Activated CD8-positive, alpha-beta T cell treated with anti-CD3 and anti-CD28 coated beads, Interleukin-2, amount 10 ng/mL, durations not matched to agents 7 days and 5 days (primary cell): Measurements from ENCODE around the gene GET4. TPM values are rescaled to one million over a fixed set of nuclear protein-coding genes. Genes with fewer than 3 reads are reported as not detected.

ENCODE experiments used
- ATAC-seq: fragments of 150-1000 bp; cut with Tn5 transposase; one replicate; pipeline ENCODE4 v1.10.0; 2021; ENCODE audit warnings: moderate library complexity
- CTCF ChIA-PET: fragments of 350-600 bp; sonication (Branson Sonifier 250); formaldehyde crosslinking; loops from one replicate; lab custom pipeline; 2021; ENCODE audit warnings: antibody characterized with exemption; lab: Charles Lee
- POLR2A ChIA-PET: fragments of 350-600 bp; sonication (Branson Sonifier 250); formaldehyde crosslinking; loops from one replicate; lab custom pipeline; 2021; ENCODE audit warnings: antibody characterized with exemption; lab: Charles Lee
- DNase-seq: peaks from one replicate; pipeline ENCODE4 v3.0.0-alpha.2; 2020
- H3K27ac Mint-ChIP-seq: one replicate; pipeline ENCODE4 v1.8.0; 2021; ENCODE audit warnings: mild to moderate bottlenecking, mixed read lengths
- H3K27me3 Mint-ChIP-seq: one replicate; pipeline ENCODE4 v1.8.0; 2021; ENCODE audit warnings: low read depth, mixed read lengths
- H3K36me3 Mint-ChIP-seq: one replicate; pipeline ENCODE4 v1.8.0; 2021; ENCODE audit warnings: low read depth, mixed read lengths
- H3K4me1 Mint-ChIP-seq: one replicate; pipeline ENCODE4 v1.8.0; 2021; ENCODE audit warnings: low read depth, mixed read lengths
- H3K4me3 Mint-ChIP-seq: one replicate; pipeline ENCODE4 v1.8.0; 2021; ENCODE audit warnings: mild to moderate bottlenecking, mixed read lengths
- H3K9me3 Mint-ChIP-seq: one replicate; pipeline ENCODE4 v1.8.0; 2022; ENCODE audit warnings: mixed read lengths; ENCODE audit not compliant: insufficient read depth
- total RNA-seq, 2 experiments: library from RNA; stranded (reverse); gene quantifications; one replicate each; pipeline ENCODE4 v1.2.3, GENCODE V29; 2021

The GET4 gene, protein sequence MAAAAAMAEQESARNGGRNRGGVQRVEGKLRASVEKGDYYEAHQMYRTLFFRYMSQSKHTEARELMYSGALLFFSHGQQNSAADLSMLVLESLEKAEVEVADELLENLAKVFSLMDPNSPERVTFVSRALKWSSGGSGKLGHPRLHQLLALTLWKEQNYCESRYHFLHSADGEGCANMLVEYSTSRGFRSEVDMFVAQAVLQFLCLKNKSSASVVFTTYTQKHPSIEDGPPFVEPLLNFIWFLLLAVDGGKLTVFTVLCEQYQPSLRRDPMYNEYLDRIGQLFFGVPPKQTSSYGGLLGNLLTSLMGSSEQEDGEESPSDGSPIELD
- total RNA-seq = 10 to 100 TPM; 32.2 to 38.3 TPM

DNA sequence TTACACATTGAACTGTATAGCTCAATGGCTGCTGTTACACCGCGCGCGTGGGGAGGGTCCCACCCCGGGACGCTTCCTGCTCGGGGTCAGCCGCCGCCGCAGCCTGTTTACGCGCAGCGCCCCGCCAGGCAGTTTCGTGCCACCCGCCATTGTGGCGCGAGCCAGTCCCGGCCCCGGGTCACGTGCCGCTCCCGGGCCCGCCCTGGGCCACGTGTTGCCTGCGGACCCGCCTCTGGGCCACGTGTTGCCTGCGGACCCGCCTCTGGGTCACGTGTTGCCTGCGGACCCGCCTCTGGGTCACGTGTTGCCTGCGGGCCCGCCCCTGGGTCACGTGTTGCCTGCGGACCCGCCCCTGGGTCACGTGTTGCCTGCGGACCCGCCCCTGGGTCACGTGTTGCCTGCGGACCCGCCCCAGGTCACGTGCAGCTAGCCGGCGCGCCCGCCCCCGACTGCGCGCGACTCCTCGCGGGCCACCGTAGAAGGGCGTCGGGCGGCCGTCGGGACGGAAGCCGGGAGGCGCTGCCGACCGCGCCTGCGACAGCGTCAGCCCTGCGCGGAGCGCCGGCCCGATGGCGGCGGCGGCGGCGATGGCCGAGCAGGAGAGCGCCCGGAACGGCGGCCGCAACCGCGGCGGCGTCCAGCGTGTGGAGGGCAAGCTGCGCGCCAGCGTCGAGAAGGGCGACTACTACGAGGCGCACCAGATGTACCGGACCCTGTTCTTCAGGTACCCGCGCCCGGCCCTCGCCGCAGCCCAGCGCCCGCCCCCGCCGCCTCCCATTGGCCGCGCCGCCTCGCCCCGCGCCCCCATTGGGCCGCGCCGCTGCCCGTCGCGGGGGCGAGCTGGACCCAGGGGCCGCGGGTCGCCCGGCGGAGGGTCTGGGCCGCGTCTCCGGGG is at the start of gene GET4:
Gene GET4, plus strand, starts transcription at position 478 of the 895 bp plus-strand sequence. Its CDS starts 92 bp downstream, at position 570.
- ATAC-seq (peak; percentile 89), DNase-seq (peak; percentile 97)
- Mint-ChIP-seq H3K27ac (peak within 1 kb of the TSS; percentile 90), H3K9me3 (no peaks in the 10 kb centered on the region), H3K27me3 (no peaks in the 10 kb centered on the region), H3K36me3 (peaks cover 21% of the 10 kb centered on the region), H3K4me1 (peaks cover 32% of the 10 kb centered on the region), H3K4me3 (peak within 1 kb of the TSS; percentile 88)
- ChIA-PET POLR2A (interaction anchor here (0.6 to 2.3 kb wide), 11 partner anchors 9 to 102 kb away, joined by 3 to 11 read pairs (median 3); partner anchors contain the start of gene COX19), CTCF (interaction anchor here (0.6 to 1.9 kb wide), 4 partner anchors 59 to 272 kb away, joined by 3 to 8 read pairs (median 4); no protein-coding TSS in a partner anchor)

DNA sequence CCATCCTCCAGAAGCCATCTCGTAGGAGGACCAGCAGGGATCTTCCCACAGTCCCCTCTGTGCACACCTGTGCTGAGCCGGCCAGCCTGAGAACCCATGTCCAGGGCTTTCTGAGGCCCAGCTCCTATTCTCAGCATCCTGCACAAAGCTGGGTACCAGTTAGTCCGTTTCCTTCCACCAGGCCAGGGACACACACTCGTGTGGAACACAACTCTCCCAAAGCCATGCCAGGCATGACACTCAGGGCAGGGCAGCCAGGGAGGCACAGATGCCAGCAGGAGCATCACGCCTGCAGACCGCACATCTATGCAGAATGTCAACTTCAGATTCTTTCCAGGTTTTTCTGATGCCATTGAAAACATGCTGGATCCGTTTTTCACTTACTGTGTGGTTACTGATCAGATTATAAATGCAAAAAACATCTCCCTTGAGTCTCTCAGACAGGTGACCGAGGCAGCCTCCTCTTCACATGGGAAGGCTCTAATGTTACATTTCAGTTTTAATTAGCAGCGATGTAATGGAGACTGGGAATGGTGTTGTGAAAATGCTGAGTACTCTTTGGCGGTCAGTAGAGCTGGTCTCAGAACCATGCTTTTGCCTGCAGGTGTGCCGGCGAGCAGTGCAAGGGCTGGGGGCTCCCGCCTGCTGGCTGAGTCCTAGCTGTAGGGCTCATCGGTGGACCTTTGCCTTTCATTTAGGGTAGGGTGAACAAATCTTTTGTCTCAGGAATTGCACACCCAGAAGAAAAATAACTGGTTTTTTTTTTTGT is 47.4 kb upstream of the GET4 start:
- no peaks in the 10 kb centered on the region for H3K9me3 Mint-ChIP-seq
- DNase-seq (no peak), ATAC-seq (no peak)
- peaks cover 9% of the 10 kb centered on the region for H3K36me3 Mint-ChIP-seq
- no peak overlapping the region for H3K27ac Mint-ChIP-seq
- H3K4me3 Mint-ChIP-seq = no peak overlapping the region
- H3K27me3 Mint-ChIP-seq = no peaks in the 10 kb centered on the region
- POLR2A ChIA-PET = no interaction called here
- peaks cover 31% of the 10 kb centered on the region for H3K4me1 Mint-ChIP-seq
- CTCF ChIA-PET = no interaction called here

DNA sequence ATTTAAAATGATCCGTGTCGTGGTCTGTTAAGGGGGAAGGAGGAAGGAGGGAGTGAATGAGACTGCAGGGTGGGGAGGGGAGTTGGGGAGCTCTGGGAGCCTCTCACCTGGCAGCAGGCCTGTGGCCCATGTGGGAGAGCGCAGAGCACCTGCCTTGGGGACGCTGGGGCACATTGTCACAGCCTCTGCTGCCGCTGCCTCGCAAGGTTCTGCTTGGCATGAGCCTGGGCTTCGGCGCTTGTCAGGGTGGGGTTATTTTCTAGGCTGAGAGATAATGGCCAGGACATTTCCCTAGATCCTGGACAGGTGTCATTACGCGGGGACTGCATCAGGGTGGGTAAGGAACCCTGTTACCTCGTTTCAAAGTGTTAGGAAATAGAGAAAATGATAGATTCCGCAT is 46.3 kb upstream of the GET4 start:
- DNase-seq (no peak), ATAC-seq (no peak)
- H3K27me3 Mint-ChIP-seq = no peaks in the 10 kb centered on the region
- H3K4me3 Mint-ChIP-seq = no peak overlapping the region
- H3K36me3 Mint-ChIP-seq = peaks cover 11% of the 10 kb centered on the region
- peaks cover 31% of the 10 kb centered on the region for H3K4me1 Mint-ChIP-seq
- ChIA-PET POLR2A (no interaction called here), CTCF (no interaction called here)
- no peaks in the 10 kb centered on the region for H3K9me3 Mint-ChIP-seq
- no peak overlapping the region for H3K27ac Mint-ChIP-seq

DNA sequence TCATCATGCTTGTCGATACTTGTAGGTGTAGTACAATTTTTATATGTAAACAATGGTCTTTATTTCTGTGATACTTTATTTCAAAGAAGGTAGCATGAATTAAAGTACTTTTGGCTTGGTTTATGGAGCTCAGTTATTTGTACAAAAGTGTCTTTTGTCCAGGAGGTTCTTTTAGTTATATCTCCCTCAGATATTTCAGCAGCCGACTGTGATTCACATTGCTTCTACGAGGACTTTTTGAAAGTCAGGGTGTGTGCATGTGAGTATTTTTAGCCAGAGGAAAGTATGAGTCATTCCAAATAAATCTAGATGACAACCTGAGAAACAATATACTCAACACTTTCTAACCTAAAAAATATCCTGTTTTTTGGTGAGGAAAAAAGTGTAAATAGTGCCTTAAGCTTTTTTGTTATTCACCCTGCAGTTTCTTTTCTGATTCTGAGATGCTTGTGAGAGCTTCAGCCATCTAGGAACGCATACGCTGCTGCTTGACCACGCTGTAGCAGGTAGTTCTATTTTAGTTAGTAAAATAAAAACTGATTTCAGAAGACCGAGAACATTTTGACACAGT is 44.7 kb upstream of the GET4 start:
- peak; percentile 51 for ATAC-seq
- peaks cover 44% of the 10 kb centered on the region for H3K4me1 Mint-ChIP-seq
- H3K4me3 Mint-ChIP-seq = peak overlapping the region; percentile 48
- ChIA-PET CTCF (interaction anchor here (0.8 to 2.1 kb wide), 5 partner anchors 14 to 472 kb away, joined by 3 to 24 read pairs (median 6); no protein-coding TSS in a partner anchor), POLR2A (interaction anchor here (0.9 to 2.0 kb wide), 4 partner anchors 9 to 19 kb away, joined by 4 to 9 read pairs (median 8); no protein-coding TSS in a partner anchor)
- peak; percentile 30 for DNase-seq
- peaks cover 9% of the 10 kb centered on the region for H3K36me3 Mint-ChIP-seq
- no peaks in the 10 kb centered on the region for H3K27me3 Mint-ChIP-seq
- peak overlapping the region; percentile 82 for H3K27ac Mint-ChIP-seq
- no peaks in the 10 kb centered on the region for H3K9me3 Mint-ChIP-seq

DNA sequence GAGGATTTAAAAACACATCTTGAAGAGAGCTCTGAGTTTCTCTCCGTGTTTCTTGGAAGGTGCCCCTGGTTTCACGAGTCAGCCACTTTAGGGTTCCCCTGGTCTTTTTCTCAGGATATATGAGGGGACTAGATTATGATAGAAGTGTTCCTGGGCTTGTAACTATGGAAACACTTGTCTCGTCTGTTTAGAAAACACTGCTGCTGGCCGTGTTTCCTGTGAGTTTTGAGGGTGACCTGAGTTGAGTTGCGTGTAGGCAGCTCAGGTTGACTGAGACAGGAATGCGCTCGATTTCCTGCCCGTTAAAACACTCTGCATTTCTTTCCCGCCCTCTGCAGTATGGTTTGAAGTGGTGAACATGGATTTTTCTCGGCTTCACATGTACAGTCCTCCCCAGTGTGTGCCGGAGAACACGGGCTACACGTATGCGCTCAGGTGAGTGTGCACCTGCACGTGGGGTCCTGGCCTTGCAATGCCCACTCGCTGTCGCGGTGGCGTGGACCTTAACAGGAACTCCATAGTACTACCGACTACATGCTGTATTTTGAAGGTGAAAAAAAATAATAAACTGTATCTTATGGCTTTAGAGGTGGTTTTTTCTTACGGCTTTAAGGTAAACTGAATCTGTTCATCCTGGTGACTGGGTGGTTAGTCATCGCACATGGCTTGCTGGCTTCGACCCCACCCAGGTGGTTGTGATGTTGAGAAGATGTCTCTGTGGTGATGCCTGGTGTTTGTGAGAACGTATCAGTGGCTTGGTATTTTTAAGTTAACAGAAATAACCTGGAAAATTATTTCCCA is 44.0 kb upstream of the GET4 start, which contains the start of gene SUN1:
Gene SUN1, plus strand, starts transcription at position 310 of the 801 bp plus-strand sequence. Its CDS starts 49 bp downstream, at position 359.
- CTCF ChIA-PET = interaction anchor here (0.8 to 2.1 kb wide), 5 partner anchors 13 to 473 kb away, joined by 3 to 24 read pairs (median 6); no protein-coding TSS in a partner anchor

DNA sequence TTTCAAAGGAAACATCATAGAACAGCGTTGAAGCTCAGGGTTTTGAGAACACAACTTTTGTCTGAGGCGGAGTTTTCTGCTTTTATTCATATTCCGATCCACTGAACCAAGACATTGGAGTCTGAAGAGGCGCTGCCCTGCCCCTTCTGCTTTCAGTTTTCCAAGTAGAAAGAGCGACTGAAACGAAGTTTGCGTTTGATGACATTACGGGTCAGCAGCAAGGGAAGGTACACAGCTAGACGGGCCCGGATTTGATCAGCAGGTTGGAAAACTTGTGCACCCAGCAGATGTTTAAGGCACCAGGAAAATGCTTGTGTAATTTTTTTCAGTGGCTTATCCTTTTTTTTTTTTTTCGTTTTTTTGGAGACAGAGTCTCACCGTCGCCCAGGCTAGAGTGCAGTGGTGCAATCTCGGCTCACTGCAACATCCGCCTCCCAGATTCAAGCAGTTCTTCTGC is 43.4 kb upstream of the GET4 start:
- peaks cover 44% of the 10 kb centered on the region for H3K4me1 Mint-ChIP-seq
- POLR2A ChIA-PET = interaction anchor here (1.6 to 1.8 kb wide), 2 partner anchors 16 to 20 kb away, joined by 7 to 8 read pairs; no protein-coding TSS in a partner anchor
- H3K27me3 Mint-ChIP-seq = no peaks in the 10 kb centered on the region
- DNase-seq = no peak
- CTCF ChIA-PET = interaction anchor here (0.9 to 2.1 kb wide), 5 partner anchors 15 to 474 kb away, joined by 3 to 24 read pairs (median 6); no protein-coding TSS in a partner anchor
- no peak for ATAC-seq
- H3K36me3 Mint-ChIP-seq = peaks cover 9% of the 10 kb centered on the region
- H3K9me3 Mint-ChIP-seq = no peaks in the 10 kb centered on the region
- H3K27ac Mint-ChIP-seq = peak overlapping the region; percentile 82
- H3K4me3 Mint-ChIP-seq = peak overlapping the region; percentile 25

More for the DNA sequence above, 44.0 kb upstream of the GET4 start, which contains the start of gene SUN1:
- DNase-seq (peak; percentile 69), ATAC-seq (peak; percentile 77)
- H3K4me3 Mint-ChIP-seq = peak within 1 kb of the TSS; percentile 48
- H3K4me1 Mint-ChIP-seq = peaks cover 44% of the 10 kb centered on the region
- no peaks in the 10 kb centered on the region for H3K27me3 Mint-ChIP-seq
- H3K36me3 Mint-ChIP-seq = peaks cover 9% of the 10 kb centered on the region
- POLR2A ChIA-PET = interaction anchor here (0.9 to 2.0 kb wide), 4 partner anchors 8 to 20 kb away, joined by 4 to 9 read pairs (median 8); no protein-coding TSS in a partner anchor
- peak within 1 kb of the TSS; percentile 82 for H3K27ac Mint-ChIP-seq
- no peaks in the 10 kb centered on the region for H3K9me3 Mint-ChIP-seq

DNA sequence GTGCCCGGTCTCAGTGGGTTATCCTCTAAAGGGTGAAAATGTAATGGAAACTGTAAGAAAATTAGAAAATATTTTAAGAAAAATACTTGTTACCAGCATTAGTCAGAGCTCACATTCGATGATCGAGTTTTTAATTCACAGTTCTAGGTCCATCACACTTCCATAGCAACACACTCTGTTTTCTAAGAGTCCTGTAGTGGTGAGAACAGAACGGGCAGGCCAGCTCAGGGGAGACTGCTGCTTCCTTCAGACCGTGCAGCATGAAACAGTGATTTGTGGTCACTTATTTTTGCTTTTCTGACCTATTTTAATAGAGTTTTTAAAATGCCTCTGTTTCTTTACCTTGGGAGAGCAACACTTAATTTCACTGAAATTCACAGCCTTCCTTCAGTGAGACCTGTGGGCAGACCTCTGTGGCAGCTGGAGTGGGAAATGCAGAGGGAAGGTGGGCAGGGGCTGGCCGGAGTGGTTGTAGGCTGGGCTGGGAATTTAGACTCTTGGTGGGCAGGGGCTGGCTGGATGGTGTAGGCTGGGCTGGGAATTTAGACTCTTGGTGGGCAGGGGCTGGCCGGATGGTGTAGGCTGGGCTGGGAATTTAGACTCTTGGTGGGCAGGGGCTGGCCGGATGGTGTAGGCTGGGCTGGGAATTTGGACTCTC is 42.6 kb upstream of the GET4 start:
- no peak for ATAC-seq
- H3K27ac Mint-ChIP-seq = no peak overlapping the region
- H3K4me3 Mint-ChIP-seq = no peak overlapping the region
- H3K36me3 Mint-ChIP-seq = peaks cover 9% of the 10 kb centered on the region
- peaks cover 44% of the 10 kb centered on the region for H3K4me1 Mint-ChIP-seq
- no peak for DNase-seq
- ChIA-PET POLR2A (no interaction called here), CTCF (interaction anchor here (0.9 kb wide), 1 partner anchor 40 kb away, joined by 4 read pairs; no protein-coding TSS in a partner anchor)
- no peaks in the 10 kb centered on the region for H3K9me3 Mint-ChIP-seq
- no peaks in the 10 kb centered on the region for H3K27me3 Mint-ChIP-seq

DNA sequence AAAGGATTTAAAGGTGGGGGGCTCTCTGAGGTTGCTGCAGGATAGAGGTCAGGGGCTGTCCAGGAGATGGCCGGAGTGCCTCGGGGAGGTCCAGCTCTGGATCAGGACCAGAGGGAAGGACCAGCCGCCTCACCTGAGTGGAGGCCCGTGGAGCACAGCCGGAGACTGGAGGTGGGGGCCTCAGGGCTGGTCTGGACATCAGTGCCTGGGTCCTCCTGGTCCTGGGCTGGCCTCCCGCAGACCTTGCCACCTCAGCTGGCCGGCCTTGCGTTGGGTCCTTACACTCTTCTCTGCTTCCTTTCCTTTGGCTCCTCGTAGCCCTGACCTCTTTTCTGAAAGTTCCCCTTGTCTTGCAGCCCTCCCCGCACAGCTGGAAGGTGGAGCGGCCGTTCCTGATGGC is 42.1 kb upstream of the GET4 start:
- Mint-ChIP-seq H3K4me3 (no peak overlapping the region), H3K27ac (no peak overlapping the region), H3K27me3 (no peaks in the 10 kb centered on the region), H3K9me3 (no peaks in the 10 kb centered on the region), H3K4me1 (peaks cover 44% of the 10 kb centered on the region), H3K36me3 (peaks cover 11% of the 10 kb centered on the region)
- DNase-seq (no peak), ATAC-seq (no peak)
- ChIA-PET CTCF (no interaction called here), POLR2A (no interaction called here)

DNA sequence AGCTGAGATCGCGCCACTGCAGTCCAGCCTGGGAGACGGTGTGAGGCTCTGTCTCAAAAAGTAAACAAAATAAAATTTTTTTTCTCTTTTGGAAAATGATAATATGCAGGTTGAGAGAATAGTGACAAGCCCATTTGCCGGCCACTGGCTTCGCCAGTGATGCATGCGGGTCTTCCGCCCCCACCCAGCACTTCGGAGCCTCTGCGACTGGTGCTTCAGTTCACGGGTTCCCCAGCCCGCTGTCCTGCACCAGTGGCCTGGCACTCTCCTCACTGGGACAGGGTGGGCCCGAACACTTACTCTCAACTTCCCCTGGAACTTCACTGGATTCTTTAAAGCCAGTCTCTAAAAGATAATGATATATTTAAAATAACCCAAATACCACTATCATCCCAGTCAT is 41.3 kb upstream of the GET4 start:
- H3K9me3 Mint-ChIP-seq = no peaks in the 10 kb centered on the region
- H3K27ac Mint-ChIP-seq = no peak overlapping the region
- ChIA-PET CTCF (no interaction called here), POLR2A (no interaction called here)
- peaks cover 43% of the 10 kb centered on the region for H3K4me1 Mint-ChIP-seq
- no peak overlapping the region for H3K4me3 Mint-ChIP-seq
- no peak for ATAC-seq
- H3K27me3 Mint-ChIP-seq = no peaks in the 10 kb centered on the region
- no peak for DNase-seq
- peaks cover 16% of the 10 kb centered on the region for H3K36me3 Mint-ChIP-seq
